Stimulated activated CD4-positive, alpha-beta T cell treated with anti-CD3 and anti-CD28 coated beads, TNF-alpha, amount 100 ng/mL, for 24 hours (primary cell): ENCODE data around the gene ACSS3.
"Not testable (repeated sequence)": the region's sequence is repeated elsewhere in the genome, so short reads cannot be mapped to it uniquely, and the experiment has no call there.

ENCODE experiments used
- DNase-seq, 3 experiments: peaks; one replicate each; pipeline ENCODE4 v3.0.0-alpha.2; 2020; ENCODE audit warnings: low read depth in 3 of 3

ACSS3 gene, protein sequence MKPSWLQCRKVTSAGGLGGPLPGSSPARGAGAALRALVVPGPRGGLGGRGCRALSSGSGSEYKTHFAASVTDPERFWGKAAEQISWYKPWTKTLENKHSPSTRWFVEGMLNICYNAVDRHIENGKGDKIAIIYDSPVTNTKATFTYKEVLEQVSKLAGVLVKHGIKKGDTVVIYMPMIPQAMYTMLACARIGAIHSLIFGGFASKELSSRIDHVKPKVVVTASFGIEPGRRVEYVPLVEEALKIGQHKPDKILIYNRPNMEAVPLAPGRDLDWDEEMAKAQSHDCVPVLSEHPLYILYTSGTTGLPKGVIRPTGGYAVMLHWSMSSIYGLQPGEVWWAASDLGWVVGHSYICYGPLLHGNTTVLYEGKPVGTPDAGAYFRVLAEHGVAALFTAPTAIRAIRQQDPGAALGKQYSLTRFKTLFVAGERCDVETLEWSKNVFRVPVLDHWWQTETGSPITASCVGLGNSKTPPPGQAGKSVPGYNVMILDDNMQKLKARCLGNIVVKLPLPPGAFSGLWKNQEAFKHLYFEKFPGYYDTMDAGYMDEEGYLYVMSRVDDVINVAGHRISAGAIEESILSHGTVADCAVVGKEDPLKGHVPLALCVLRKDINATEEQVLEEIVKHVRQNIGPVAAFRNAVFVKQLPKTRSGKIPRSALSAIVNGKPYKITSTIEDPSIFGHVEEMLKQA

DNA sequence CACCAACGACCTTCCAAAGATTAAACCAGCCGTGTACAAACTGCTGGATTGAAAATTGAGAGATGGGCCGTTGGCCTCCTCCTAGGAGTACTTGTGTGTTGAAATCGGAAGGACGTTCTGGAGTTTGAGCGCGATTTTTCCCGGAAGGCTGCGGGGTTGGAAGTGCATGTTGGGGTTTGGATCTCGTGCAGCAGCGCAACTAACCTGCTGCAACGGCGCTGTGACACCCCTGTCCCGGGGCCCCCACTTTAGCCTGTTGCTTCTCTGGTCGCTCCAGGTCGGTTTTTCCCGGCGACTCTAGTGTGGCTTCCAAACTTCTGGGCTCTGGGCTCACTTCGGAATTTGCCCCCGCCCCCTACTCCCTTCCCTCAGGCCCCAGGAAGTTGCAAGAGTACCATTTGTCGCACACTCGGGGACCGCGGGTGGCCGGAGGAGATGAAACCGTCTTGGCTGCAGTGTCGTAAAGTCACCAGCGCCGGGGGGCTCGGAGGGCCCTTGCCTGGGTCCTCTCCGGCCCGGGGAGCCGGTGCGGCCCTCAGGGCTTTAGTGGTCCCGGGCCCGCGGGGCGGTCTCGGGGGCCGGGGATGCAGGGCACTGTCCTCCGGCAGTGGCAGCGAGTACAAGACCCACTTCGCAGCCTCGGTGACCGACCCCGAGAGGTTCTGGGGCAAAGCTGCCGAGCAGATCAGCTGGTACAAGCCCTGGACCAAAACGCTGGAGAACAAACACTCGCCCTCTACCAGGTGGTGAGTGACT lies at the start of gene ACSS3:
Gene ACSS3, plus strand, starts transcription at position 394 of the 756 bp plus-strand sequence. Its CDS starts 42 bp downstream, at position 436.
- no peak for DNase-seq

DNA sequence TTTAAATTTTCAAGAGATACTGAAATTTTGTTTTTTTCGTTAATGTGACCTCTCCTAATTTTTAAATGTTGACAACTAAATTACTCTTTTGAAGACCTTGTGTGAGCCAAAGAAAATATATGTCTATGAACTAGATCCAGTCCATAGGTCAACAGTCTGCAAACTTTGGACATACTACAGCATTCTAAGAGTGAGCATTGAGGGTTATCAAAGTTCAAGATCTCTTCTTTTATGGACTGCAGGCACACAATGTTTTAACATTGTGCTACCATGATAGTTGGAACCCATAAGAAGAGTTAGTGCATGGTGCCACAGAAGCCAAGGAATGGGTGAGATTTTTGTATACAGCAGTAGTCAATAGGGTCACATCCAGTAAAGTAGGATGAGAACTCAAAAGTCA lies 43.0 kb upstream of the ACSS3 start:
- no peak for DNase-seq

DNA sequence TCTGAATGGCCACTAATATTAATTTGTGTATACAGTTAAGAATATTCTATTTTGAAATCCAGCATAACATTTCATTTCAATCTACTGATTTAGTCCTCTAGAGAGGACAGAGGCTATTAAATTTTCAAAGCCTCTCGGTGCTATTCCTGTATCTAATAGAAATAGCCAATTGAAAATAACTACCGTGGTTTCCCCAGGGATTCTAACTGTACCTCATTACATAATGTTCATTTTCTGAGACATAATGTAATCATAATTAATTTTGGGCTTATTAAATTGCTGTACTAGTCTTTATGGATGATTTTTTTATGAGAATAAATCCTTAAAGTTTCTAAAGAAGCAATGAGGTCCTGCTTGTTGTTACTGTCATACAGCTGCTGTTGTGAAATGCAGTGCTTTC lies 38.6 kb upstream of the ACSS3 start:
- DNase-seq = no peak

DNA sequence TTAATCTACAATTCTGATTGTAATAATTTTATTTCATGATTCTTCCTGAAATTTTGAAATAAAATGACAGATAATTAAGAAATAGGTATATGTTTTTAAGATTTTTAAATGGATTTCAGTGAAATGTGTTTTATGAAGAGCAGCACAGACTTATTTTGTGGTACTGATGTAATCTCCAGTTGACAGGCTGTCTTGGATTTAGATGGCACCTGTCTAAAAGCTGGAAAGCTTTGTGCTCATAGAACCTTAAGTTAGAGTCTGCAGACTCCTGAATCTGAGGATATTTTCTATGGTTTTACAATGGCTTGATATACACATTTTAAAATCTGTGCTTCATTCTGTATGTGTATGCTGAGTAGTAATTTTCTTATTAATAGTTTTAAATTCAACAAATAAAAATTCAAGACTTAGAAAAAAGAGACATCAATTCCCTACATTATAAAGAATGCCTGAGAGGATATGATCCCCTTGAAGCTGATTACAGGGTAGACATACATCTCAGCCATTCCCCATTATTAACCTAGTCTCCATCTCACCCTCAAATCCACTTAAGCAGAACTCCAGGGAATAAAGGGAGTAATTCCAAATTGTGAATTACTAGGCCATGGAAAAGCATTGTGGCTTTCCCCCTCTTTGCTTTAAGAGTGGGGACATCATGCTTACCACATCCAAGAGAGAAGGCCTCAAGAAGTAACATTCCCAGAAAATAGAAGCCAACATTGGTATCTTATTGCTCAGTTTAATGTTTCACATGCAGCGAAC lies 33.7 kb upstream of the ACSS3 start:
- no peak for DNase-seq

DNA sequence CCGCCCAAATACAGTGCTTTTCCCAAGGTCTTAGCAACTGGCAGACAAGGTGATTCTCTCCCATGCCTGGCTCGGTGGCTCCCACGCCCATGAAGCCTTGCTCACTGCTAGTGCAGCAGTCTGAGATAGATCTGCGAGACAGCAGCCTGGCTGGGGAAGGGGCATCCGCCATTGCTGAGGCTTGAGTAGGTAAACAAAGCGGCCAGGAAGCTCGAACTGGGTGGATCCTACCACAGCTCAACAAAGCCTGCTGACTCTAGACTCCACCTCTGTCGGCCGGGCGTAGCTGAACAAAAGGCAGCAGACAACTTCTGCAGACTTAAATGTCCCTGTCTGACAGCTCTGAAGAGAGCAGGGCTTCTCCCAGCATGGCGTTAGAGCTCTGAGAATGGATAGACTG lies 12.9 kb upstream of the ACSS3 start:
- DNase-seq = not testable (repeated sequence)

DNA sequence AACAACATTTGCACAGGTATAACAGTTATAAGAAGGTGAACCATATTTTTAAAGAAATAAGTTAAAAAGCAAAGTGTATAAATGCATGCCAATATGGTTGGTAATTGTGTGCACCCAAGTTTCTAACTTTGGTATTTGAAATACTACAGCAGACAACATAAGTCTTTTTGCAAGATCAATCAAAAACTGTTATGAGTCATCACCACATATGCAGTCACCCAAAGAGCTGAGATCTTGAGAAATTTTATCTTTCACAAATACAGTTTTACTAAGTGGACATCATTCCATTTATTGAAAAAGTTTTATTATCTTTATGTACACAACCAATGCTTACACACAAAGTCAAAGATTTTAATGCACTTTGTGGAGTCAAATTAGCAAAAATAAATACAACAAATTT lies 7.0 kb upstream of the ACSS3 start:
- DNase-seq = no peak

DNA sequence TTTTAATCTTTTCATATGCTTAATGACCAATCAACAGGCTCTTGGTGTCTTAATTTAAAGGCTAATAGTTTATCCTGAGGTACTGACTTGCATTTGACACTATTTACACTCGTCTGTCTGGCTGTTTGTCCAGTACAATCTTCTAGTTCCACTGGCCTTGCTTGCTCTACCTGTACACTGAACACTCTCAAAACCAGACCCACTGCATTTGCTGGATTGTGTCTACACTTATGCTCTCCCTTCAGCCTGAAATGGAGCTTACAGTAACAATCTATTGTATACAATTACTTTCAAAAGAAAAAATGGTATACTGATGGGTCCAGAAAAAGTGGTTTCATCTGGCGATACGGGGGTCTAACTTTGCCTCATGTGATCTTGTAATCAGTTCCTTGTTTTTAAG lies 2.3 kb upstream of the ACSS3 start:
- no peak for DNase-seq

DNA sequence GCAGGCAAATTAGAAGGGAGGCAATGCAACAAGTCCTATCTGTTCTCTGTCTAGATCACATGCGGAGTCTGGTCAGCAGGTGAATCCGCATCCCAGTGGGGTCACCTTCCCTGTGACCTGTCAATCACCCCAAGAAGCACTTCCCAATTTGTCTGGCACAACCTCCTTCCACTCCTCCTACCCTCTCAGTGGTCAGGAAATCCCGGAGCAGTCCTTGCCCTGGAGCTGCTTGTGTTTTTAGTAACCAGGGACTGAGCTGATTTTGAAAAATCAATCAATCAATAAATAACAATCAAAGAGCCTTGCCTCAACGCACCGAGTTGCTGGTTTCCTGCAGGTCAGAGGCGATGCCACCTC lies 572 bp upstream of the ACSS3 start:
- no peak for DNase-seq

DNA sequence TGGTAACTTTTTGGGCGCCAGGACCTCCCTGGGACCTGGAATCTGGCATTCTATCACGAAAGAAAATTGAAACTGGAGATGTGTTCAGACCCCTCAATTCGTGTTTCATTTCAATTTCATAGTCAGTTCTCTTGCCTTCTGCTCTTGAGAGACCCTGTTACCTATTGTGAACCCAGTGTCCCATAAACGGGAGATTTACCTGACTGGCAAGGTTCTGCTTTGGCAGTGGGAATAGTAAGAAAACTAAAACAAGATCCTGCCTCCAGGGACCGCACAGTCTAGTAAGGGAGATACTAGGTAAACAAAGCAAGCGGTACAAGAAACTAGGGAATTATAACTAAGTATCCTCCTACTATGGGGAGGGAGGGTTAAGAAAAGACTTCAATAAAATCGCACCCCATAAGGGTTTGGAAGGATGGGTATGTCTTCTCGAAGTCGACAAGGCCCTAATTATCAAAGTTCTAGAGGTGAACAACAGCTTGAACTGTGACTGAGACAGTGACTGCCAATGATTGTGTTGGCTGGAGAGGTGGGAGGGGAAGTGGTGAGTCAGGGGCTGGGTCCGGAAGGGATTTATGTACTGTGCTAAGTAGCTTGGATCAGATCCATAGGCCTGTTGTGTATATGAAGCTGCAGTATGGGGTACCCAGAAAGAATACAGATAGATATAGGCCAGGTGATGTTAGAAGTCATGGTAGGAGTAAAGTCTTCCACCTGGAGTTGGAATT lies 754 bp downstream of the ACSS3 start:
- no peak for DNase-seq

DNA sequence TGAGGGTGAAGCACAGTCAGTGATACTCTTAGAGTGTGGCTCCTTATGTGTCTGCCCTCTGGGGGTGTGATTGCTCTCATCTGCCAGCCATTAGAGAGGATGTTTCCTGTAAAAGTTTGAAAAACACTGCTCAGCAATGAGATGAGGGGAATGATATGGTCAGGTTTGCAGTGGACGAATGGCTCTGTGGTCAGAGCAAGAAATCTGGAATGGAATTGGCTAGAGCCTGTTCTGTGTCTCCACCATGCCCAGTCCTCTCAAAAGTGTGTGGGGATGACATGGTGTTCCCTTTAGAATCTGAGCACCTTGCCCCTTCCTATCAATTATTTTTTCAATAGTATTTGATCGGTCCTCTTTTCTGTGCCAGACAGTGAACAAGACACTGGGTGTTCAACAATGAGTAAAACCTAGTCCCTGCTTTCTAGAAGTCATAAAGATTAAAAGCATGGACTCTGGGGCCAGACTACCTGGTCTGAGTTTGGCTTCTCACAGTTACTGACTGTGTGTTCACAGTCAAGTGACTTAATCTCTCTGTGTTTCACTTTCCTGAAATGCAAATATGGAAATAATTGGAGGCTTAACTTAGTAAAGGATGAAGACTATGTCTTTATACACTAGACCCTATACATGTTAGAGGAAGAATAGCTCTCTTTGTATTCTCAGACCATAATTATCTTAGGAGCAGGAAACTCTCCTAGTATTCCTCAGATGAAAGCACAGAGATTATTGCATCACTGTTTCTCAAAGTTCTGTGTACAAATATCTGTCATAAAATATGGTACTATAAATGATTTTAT lies 1.6 kb downstream of the ACSS3 start:
- DNase-seq = no peak

DNA sequence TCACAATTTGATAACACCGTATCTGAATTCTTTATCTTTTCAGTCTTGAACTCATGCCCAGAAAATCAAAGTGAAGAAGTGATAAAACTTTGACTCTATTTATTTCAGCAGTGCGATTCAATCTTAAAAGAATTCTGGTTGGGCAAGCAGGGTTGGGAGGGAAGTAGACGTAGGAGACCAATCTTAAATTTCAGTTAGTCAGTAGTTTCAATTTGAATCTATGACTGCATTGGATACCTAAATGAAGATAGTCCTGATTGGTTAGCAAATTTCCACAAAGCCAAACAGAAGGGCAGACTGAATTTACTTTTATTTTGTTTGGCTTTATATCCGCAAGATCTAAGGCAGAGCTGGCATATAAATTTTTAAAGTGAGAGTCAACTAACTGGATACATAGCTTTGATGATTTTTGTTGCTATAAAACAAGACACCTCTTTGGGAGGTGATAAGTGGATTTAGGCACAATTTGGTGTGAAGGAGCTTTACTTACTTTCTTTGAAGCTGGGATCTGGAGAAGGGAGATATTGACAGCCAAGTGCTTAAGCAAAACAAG lies 2.6 kb downstream of the ACSS3 start:
- no peak for DNase-seq

DNA sequence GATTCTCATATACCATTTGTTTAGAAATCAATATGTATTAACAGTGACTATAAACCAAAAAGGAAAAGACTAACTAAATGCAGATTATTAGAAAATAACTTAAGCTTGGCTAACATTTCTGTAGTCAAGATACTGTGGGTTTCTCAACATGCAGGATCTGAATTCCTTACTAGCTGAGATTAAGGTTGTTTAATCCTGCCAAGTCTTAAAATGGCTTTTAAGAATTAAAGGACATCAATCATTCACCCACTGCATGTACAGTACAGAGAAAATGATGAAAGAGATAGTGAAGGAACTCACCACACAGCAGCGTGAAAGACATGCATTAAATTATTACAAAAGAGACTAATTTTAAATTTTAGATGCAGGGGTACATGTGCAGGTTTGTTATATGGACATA lies 3.8 kb downstream of the ACSS3 start:
- DNase-seq = no peak

DNA sequence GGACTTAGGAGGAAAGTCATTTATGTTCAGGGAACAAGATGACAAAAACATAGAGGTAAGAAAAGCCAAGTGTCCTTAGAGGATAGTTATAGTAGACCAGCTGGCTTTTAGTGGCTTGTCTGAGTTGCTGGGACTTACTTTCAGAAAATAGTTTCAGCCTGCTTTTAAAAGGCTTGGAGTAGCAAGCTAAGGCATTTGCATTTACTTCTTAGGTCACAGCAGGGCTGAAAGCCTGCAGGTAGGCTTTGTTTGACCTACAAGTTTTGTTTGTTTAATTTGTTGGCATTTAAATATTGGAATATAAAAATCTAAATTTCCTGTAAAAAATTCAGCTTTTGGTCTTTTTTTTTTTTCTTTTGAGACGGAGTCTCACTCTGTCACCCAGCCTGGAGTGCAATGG lies 5.1 kb downstream of the ACSS3 start:
- DNase-seq = no peak

DNA sequence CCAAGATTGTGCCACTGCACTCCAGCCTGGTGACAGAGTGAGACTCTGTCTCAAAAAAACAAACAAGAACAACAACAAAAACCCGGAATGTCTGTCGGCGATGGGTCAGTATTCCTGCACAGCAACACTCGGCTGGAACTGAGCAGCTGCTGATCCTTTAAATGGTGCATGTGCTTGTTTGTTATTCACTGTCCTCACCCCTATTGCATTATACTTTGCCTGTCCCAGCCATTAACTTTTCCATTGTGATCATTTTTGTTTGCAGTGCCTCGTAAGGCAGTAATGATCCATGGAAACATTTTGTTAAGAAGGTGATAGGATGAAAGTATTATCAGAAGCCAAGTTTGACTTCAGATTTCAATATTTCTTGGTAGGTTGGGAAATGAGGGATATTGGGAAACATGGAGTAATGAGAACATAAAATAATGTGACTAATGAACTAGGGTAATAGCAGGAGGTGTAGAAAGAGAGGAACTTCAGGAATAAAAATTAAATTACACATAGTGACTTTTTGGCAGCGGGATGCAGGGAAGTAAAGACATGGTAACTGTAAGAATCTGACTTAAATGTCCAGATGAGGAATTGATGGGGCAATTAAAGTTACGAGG lies 6.1 kb downstream of the ACSS3 start:
- no peak for DNase-seq

DNA sequence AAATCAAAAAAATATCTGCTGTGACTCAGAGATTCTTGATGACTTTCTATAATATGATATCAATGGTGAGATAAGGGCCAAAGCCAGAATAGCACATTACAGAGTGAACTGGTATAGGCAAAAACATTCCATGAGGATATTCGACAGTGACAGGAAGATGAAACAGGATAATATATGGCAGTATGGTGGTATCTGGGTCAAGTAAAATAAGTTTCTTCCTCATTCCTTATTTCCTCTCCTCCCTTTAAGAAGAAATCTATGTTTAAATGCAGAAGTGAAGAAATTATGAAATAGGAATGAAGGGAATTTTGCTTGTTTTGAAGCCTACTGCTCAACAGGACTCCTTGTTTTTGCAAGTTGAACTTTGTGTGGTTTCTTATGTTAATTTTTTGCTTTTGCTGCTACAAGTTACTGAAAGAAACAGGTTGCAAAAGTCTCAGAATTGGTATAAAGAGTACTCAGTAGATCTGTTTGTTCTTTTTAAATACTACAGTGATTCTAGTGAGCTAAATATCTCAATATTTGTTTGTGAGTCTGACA lies 7.0 kb downstream of the ACSS3 start:
- DNase-seq = no peak

DNA sequence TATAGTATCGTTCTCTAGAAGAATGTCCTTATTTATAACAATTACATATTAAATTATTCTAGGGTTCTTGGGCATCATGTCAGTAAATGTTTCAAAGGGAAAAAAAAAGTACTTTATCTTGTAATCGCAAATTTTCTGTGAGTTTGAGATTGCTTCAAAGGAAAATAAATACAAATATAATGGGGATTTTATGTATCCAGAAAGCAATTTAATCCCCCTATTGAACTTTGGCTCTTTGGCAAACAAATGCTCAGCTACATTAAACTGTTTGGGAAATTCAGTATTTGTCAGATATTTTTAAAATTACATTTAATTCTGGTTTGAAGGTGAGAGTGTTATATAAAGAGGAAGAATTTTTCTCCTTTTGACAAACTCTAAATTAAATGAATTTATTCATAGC lies 8.0 kb downstream of the ACSS3 start:
- no peak for DNase-seq

DNA sequence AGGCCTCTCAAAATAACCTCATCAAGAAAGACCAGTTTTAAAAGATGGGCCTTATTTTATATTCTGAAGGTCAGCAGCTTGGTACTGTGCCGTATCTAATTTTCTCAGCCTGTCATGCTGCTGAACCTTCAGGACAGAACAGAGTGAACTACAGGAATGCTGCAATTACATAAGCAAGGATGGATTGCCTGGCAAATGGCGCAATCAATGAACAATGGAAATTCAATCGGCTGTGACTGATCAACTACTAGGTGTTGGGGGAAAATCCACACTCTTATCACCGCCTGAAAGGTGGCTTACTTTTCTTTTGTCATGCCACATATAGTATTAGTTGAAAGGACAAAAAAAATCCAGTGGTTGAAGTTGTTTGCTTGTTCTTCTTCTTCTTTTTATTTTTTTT lies 8.5 kb downstream of the ACSS3 start:
- DNase-seq = no peak

DNA sequence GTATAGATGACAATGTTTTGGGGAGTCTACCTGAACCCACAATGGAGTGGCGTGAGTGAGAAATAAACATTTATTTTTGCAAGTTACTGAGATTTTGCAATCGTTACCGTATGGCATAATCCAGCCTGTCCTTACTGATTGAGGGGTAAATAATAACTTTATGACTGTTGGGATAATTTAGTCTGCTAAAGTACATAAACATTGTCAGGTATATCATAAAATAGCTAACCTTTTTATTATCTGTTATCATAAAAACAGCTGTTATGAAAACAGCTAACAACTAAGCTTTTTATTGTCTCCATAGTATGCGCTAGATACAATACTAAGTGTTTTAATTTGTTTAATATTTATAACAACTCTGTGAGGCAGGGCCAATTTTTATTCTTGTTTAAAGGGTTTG lies 10.3 kb downstream of the ACSS3 start:
- no peak for DNase-seq

DNA sequence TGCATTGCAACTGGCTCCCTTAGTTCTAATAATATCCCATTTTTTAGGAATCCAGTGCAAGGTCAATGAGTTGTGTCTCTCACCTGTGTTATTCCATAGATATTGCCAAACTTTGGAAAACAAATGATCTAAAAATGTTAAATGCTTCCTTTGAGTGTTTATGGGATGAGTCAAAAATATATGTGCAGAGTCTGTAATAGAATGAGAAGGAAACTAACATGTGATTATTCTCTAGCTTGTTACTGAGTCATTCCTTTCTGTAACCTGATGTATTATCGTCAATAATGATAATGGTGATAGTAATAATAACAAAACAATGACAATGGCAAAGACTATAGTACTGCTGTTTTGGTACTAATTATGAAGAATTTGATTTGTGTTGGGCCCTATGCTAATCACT lies 11.5 kb downstream of the ACSS3 start:
- DNase-seq = no peak

DNA sequence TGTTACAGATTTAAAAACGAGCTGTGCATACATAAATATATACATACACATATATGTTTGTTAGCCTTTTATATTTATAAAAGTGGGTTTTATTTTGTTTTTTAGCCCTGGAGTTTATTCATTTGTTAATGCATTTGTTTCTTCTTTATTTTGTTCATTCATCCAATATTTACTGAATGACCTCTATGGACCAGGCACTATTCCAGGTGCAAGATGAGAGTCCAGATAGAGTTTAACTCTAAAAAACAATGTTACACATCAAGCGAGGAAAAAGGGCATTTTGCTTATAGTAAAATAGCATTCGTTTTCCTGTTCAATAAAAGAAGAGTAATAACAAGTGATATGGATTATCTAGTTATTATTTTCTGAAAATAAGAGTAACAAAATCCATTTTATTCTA lies 14.2 kb downstream of the ACSS3 start:
- no peak for DNase-seq
